WI38 (cell line): Measurements from ENCODE around the gene TAF5L.

Experiments
- H3K4me3 ChIP-seq: 2 replicates; pipeline ENCODE4 v1.5.1; 2011; ENCODE audit warnings: low read depth, mild to moderate bottlenecking, control low read depth, low read length
- CTCF ChIP-seq: IDR thresholded peaks from 2 replicates; pipeline ENCODE4 v1.5.1; 2012; ENCODE audit warnings: low read depth, mild to moderate bottlenecking, control low read depth, low read length

The TAF5L gene

GRCh38 chr1:229594227-229595008 is 31.5 kb downstream of the TAF5L start:
- H3K4me3 ChIP-seq: no peak overlapping the region
- TF ChIP-seq CTCF: no peak

GRCh38 chr1:229593800-229594199 is 32.1 kb downstream of the TAF5L start:
- H3K4me3 ChIP-seq: no peak overlapping the region
- no peak for TF ChIP-seq CTCF

DNA sequence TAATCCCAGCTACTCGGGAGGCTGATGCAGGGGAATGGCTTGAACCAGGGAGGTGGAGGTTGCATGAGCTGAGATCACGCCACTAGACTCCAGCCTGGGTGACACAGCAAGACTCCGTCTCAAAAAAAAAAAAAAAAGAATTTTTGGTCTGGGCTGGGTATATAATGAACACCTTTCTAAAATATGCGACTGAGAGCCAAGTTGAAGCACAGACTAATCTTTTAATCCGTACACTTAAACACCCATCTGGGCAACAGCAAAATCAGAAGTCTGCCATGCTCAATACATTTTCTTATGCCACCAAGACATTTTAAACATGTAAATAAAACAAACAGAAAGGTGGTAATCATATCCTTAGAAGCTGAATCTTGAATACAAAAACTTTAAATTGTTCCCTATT is 35.8 kb downstream of the TAF5L start:
- H3K4me3 ChIP-seq: no peak overlapping the region
- TF ChIP-seq CTCF: no peak

GRCh38 chr1:229585338-229585737 is 40.6 kb downstream of the TAF5L start:
- TF ChIP-seq CTCF: no peak
- H3K4me3 ChIP-seq: no peak overlapping the region

DNA sequence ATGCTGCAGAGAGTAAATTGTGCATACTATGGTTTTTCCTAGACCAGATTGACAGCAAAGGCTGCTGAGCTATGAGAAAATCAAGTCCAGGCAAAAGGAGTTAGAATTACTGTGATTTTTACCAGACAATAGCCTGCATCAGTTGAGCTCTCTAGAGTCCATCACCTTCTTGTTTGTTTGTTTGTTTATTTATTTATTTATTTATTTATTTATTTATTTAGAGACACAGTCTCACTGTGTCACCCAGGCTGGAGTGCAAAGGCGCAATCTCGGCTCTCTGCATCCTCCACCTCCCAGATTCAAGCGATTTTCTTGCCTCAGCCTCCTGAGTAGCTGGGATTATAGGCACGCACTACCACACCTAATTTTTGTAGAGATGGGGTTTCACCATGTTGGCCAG is 43.2 kb downstream of the TAF5L start:
- TF ChIP-seq CTCF: no peak
- no peak overlapping the region for H3K4me3 ChIP-seq

GRCh38 chr1:229582011-229582694 is 43.8 kb downstream of the TAF5L start:
- TF ChIP-seq CTCF: no peak
- H3K4me3 ChIP-seq: no peak overlapping the region

DNA sequence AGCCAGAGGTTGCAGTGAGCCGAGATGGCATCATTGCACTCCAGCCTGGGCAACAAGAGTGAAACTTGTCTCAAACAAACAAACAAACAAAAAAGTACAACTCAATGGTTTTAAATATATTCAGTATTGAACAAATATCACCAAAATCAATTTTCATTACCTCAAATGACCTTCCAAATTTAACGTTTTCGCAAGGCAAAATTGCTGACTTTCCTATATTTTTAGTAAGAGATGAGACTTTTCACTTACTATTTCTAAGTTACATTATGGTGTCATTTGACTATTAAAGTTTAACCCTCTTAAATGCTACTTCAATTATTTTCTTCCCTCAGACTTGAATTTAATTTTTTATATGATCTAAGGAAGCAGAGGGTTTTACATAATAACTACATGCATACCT is 44.4 kb downstream of the TAF5L start:
- TF ChIP-seq CTCF: no peak
- H3K4me3 ChIP-seq: no peak overlapping the region
